NCI-H510A (cell line): ENCODE measurements around the gene ZFAND2B.

Source experiments
- DNase-seq: peaks from one replicate; lab custom pipeline; 2025; lab: John Stamatoyannopoulos, UW

ZFAND2B gene

DNA sequence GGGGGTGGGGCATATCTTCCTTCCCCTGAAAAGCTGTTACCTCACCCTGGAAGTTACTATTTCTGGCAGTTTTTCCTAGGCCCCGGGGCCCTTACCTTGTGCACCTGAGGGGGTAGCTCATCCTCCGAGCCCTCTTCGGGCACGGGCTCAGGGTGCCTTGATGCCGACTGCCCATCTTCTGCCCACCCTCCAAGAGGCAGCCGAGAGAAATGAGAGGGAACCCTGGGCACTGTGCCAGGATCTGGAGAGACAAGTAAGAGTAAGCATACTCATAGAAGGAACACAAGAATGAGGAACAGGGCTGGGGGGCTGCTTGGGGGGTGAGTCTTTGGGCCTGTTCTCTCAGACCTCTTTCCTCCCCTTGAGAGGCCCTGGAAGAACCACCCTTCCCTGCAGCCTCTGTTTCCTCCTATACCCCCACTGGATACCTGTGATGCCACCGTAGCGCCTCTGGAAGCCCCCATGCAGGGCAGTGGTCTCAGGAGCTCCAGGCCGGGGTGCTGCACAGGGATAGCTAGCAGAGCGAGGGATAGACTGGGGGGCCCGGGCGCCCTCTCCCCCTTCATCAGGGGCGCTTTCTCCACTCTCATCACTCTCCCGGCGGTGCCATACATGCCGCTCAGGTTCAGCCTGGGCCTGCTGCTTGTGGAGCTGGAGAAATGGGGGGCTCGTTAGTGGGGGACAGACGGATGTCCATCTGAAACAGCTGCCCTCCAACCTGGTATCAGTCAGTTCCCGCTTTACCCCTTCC is 14.2 kb downstream of the ZFAND2B start:
- no peak for DNase-seq

- no peak for DNase-seq
Measured at GRCh38 chr2:219221957-219222518, 15.5 kb downstream of the ZFAND2B start.

GRCh38 chr2:219223831-219224610 is 17.4 kb downstream of the ZFAND2B start:
- no peak for DNase-seq

GRCh38 chr2:219225350-219225749 is 18.8 kb downstream of the ZFAND2B start:
- DNase-seq = no peak

GRCh38 chr2:219228041-219228910 is 21.7 kb downstream of the ZFAND2B start:
- DNase-seq = no peak

DNA sequence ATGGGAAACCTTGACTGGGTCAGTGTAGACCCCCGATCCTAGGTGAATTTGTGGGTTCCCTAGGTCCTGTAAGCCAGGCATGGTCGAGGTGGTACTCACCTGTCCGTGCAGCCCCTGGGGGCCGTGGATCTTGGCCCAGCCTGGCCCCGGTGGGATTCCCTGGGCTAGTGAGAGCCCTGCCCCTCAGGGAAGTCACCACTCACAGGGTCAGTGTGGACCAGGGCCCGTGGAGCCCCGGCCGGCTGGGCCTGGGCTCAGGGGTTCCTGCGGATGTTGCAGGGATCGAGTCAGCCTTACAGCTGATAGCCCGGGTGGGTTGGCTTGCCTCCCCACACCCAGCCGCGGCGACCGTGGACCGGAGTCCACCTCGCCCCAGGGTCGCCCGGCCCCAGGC is 22.3 kb downstream of the ZFAND2B start:
- DNase-seq = no peak

DNA sequence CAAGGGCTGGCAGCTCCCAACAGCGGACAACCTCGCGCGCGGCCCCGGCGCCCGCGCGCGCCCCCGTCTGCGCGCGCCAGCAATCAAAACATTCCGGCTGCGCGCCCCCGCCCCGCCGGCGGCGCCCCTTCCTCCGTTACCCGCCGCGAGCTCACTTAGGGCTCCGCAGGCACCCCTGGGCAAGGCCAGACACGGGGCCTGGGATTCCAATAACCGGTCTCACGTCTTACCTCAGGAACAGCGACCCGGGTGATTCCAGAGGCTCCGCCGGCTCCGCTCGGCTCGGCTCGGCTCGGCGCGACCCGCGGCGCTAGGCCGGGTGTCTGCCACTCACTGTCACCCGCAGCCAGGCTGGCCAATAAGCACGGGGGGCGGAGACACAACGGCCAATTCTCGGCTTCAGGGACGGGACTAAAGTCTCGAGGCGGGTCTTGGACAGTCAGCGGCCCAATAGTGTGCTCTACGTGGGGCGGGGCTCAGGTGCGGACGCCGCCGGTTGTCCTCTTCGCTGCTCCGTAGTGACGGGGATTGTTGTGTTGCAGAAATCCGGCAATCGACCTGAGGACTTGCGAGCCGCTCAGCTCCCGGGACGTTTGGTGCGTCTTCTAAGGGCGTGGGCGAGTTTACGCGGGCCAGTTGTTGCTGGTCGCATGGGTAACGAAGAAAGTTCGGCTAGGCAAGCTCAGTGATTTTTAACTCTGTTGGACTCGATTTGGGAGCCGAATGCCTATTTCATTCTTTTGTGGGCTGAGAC is 22.9 kb downstream of the ZFAND2B start, which contains the start of the genes ANKZF1 and ATG9A:
TSS of gene ANKZF1 (plus strand) at position 502 of the 754 bp plus-strand sequence. CDS start 452 bp downstream, outside the sequence.
TSS of gene ATG9A (minus strand) at position 332 of the 754 bp plus-strand sequence. CDS start 1,612 bp downstream, outside the sequence.
- DNase-seq = peak; percentile 98

GRCh38 chr2:219230059-219230540 is 23.5 kb downstream of the ZFAND2B start:
- no peak for DNase-seq

GRCh38 chr2:219234331-219234730 is 27.7 kb downstream of the ZFAND2B start:
- no peak for DNase-seq

DNA sequence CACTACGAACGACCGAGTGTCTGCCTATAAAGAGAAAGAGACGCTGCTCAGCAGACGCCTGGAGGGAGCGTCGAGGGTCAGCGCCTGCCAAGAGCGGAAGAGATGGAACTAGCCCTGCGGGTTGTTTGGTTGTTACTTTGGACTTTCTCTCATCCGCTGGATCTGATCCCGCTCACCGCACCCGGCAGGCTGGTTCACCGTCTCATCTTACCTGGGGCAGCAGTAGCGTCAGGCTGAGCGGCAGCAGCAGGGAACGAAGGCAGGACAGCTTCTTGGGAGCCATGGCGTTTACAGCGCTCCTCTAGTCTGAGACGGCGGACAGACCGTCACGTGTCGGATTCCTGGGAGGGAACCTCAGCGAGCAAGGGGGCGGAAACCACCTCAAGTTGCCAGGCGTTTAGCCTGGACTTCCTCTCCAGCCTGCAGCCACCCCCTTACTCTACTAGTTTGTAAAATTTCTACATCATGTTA is 36.7 kb downstream of the ZFAND2B start:
- no peak for DNase-seq

DNA sequence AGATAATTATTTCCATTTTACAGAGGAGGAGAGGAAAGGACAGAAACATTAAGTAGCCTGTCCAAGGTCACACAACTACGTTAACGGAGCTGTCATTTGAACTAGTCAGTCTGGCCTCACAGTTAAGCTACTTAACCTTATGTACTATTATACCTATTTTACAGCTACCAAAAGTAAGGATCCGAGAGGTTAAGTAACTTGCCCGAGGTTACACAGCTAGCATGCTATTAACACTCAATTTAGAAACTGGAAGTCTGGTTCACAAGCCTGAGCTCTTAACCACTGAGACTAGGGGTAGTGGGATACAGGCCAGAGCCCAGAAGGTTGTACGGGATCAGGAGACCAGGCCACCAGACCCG is 38.2 kb downstream of the ZFAND2B start:
- no peak for DNase-seq

DNA sequence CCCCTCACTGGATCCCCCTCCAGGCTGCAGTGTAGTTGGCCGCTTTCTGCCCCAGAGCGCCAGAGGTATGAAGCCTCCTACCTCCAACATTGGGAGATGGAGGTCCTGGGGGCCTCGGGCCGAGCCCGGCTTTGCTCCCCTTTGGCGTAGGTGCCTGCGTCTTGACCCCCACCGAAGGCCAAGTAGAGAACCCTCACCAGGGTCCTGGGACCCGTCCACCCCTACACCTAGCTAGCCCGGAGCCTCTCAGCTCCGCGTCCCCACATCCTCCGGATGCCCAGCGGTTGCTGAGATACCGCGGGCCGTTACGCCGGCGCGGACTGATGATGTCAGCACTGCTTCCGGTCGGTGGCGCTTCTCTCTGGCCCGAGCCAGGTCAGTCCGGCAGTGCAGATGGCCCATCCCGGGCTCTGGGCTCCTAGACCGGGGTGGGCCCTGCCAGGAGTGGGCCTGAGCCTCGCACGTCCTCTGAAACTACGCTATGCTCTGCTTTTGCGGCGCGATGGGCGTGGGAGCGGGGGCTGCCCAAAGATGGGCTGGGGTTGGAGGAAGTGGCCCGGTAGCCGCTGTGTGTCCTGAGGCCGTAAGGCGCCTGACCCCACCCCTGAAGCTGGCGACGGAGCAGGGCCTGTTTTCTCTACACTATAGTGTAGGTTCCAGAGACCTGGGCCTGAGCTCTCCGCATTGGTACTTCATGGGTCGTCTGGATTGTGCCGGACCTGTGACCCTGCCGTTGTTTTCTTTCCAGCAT is 38.7 kb downstream of the ZFAND2B start, which contains the start of the genes GLB1L and STK16:
TSS of gene GLB1L (minus strand) at position 297 of the 751 bp plus-strand sequence. CDS start 1,871 bp downstream, outside the sequence.
TSS of gene STK16 (plus strand) at position 332 of the 751 bp plus-strand sequence. CDS start 521 bp downstream, outside the sequence.
- peak; percentile 81 for DNase-seq

- no peak for DNase-seq
Measured at GRCh38 chr2:219245899-219246230, 39.3 kb downstream of the ZFAND2B start.

- no peak for DNase-seq
Measured at GRCh38 chr2:219246559-219246958, 40.0 kb downstream of the ZFAND2B start.

- DNase-seq = no peak
Measured at GRCh38 chr2:219247678-219248642, 41.4 kb downstream of the ZFAND2B start.

DNA sequence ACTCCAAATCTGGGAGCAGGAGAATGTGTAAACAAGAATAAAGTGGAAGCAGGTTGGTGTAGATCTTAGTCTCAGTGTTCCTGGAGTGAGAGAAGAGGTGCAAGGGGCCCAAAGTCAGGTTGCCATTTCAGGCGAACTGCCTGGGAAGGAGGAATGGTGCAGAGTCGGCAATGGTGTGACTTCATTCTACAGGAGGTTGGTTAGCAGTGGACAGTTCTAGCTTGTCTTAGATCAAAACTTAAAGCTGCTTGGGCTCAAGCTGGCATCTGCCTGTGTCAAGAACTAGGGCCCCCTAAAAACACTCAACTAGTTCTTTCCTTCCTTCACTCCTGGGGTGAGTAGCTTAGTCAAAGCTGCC is 42.2 kb downstream of the ZFAND2B start:
- DNase-seq = no peak

DNA sequence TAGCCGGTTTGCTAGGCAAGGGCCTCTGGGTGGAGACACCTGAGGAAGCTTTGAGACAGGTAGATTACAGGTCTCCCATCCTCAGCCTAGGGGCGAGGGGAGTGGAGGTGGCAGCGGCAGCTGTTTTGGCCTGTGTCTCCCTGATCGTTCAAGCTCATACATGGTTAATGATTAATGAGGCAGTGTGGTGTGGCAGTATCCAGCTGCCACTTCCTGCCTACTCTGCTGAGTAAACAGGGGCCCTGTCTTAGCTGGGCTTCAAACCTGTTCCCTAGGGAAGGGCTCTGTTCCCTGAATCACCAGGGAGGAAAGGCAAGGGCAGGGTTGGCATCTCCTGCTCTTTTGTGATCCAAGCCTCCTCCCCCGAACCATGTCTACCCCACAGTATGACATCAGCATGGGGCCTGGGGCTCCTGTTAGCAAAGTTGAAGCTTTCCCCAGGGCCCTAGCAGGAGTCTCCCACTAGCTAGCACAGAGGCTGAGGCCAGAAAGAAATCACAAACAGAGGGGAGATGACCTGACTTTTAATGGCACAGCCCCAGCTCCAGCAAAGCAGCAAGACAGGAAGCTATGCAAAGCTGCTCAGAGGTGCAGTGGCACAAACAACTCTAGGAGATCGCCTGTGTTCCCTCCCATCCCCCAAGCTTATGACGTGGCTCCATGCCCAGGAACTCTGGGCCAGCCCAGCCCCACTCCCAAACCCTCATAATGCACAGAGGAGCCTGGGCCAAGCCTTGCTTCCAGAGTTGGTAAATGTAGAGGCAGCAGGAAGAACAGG is 42.8 kb downstream of the ZFAND2B start:
- peak; percentile 65 for DNase-seq
